ENCODE data around the gene ADARB1. TPM values are rescaled to one million over a fixed set of nuclear protein-coding genes. Genes with fewer than 3 reads are reported as not detected.
A peak's percentile ranks its signal among the peaks of the same experiment; 100 is the strongest.

ADARB1 gene
- total and polyA plus RNA-seq, 2 of the 4 experiments (the other 2 are of a cell fraction) = 39.8 to 47.3 TPM

DNA sequence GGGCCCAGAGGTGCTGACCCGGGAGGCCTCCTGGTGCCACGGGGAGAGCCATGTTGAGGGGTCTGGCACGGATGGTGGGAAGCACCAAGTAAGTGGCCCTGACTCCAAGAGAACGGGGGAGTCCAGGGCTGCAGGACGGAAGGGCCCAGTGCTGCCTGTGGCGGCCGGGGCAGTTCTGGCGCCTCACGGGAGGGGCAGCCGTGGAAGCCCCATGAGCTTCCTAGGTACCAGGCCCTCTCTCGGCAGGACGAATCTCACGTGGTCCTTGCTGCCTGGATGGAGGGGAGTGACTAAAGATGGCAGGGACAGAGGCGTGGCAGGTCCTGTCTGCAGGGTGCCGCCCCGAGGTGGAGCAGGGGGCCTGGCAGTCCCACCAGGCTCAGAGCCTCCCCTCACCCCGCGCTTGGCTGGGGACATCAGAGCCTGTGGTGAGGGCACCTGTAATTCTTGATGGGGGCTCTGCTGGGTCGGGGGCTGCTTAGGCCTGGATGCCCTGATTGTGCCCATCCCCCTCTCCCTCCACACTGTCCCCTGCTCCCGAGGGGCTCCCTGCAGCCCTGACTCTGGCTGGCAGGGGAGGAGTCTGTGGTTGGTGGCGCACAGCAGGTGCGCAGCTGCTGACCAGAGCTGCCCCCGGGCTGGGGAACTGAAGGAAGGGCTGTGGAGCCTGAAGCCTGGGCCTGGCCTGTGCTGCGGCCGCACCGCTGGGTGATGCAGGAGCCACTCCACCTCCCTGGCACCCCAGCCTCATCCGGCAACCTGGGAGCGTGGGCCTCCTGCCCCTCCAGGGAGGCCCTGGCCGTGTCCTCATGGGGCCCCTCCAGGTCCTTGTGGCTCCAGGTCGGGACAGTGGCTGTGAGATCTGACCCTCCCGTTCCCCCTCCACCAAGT, 181.9 kb downstream of the ADARB1 start:
- Histone ChIP-seq H3K23ac (ENCODE audit: low read depth, low read length) (no peak overlapping the region), H2AK9ac (replicated peaks; ENCODE audit: low read depth, low read length, poor library complexity) (peak overlapping the region; percentile 57), H4K20me1 (ENCODE audit: insufficient read depth, low read length) (no peaks in the 10 kb centered on the region; the same call in 1 of the 2 replicates), H3K9me3 (ENCODE audit: control insufficient read depth, insufficient read depth, low read length) (peaks cover 4% of the 10 kb centered on the region; the same call in 1 of the 2 replicates), H3K4me1 (ENCODE audit: control insufficient read depth, insufficient read depth, low read length) (peaks cover 4% of the 10 kb centered on the region), H3K4ac (ENCODE audit: low read depth, low read length) (no peak overlapping the region), H3K18ac (ENCODE audit: low read depth, low read length) (no peak overlapping the region), H3K4me3 (ENCODE audit: insufficient read depth, low read depth, low read length) (no peak overlapping the region), H3K9ac (ENCODE audit: low read depth, low read length) (no peak overlapping the region), H2BK5ac (ENCODE audit: low read depth, low read length, poor library complexity, severe bottlenecking) (no peak overlapping the region), H3K27ac (ENCODE audit: insufficient read depth, low read length) (no peak overlapping the region), H3K9me1 (ENCODE audit: insufficient read depth, low read length) (peaks cover 3% of the 10 kb centered on the region; the same call in 1 of the 2 replicates), H3K27me3 (ENCODE audit: control insufficient read depth, insufficient read depth, low read length) (peaks cover 24% of the 10 kb centered on the region), H4K91ac (ENCODE audit: insufficient read depth, low read depth, low read length) (no peak overlapping the region), H2BK15ac (ENCODE audit: low read depth, low read length) (no peak overlapping the region), H2AK5ac (ENCODE audit: low read depth, low read length) (no peak overlapping the region; the same call in 1 of the 2 replicates), H3K4me2 (ENCODE audit: low read depth, low read length) (no peak overlapping the region), H3K36me3 (ENCODE audit: control insufficient read depth, insufficient read depth, low read length) (no peaks in the 10 kb centered on the region), H2AFZ (replicated peaks; ENCODE audit: low read length, poor library complexity) (no peak overlapping the region), H4K8ac (ENCODE audit: low read depth in 2 of 2, low read length in 2 of 2) (no peak overlapping the region), H3K79me1 (ENCODE audit: low read depth in 1 of 2, low read length in 2 of 2) (no peaks in the 10 kb centered on the region), H2BK20ac (ENCODE audit: low read depth, low read length) (no peak overlapping the region), H3K14ac (replicated peaks; ENCODE audit: low read depth, low read length) (no peak overlapping the region), H2BK120ac (ENCODE audit: low read depth, low read length) (no peak overlapping the region), H3K56ac (ENCODE audit: extremely low read depth, insufficient read depth, low read length) (no peak overlapping the region), H4K5ac (ENCODE audit: low read depth, low read length) (no peak overlapping the region)
- no TSS peak for BruUV-seq (replicated peaks)
- ATAC-seq (ENCODE audit: low read depth) (no peak), DNase-seq (no peak)
- POLR2A ChIA-PET (ENCODE audit: unreplicated experiment) = no interaction called here
- in situ Hi-C loops (cut with MboI; ENCODE audit: low sequenced_read_pairs) (no loop called here), intact Hi-C loops (cut with micrococcal nuclease) (no loop called here), dilution Hi-C loops (cut with HindIII; ENCODE audit: low sequenced_read_pairs, unreplicated experiment) (no loop called here)
- WGBS, 2 experiments (ENCODE audit: extremely low coverage in 2 of 2, insufficient read length in 1 of 2) = 91% methylated on average over 8 of the region's 31 CpGs; no CpG with 5 or more reads in 1 of the 2 experiments
- CTCF ChIA-PET = interaction anchor here (0.7 kb wide), 1 partner anchor 116 kb away, joined by 4 read pairs; no protein-coding TSS in a partner anchor
- TF ChIP-seq RFX5 (IDR thresholded peaks at IDR 0.05; ENCODE audit: low read depth, low read length) (no peak), POLR2A (IDR thresholded peaks at IDR 0.05; ENCODE audit: low read depth, low read length) (no peak), CEBPB (IDR thresholded peaks at IDR 0.05; ENCODE audit: low read depth, low read length) (no peak), NFE2L2 (IDR thresholded peaks at IDR 0.05; ENCODE audit: low read depth, low read length) (no peak), BHLHE40 (IDR thresholded peaks at IDR 0.05; ENCODE audit: low read depth, low read length) (no peak), FOS (IDR thresholded peaks at IDR 0.05; ENCODE audit: low read depth, low read length) (no peak), ELK1 (IDR thresholded peaks at IDR 0.05; ENCODE audit: borderline replicate concordance, low read depth, low read length) (no peak), RCOR1 (IDR thresholded peaks at IDR 0.05; ENCODE audit: insufficient replicate concordance, low read length) (no peak), CHD1 (IDR thresholded peaks at IDR 0.05; ENCODE audit: low read depth, low read length) (no peak), MAFK (IDR thresholded peaks at IDR 0.05; ENCODE audit: low read depth, low read length) (no peak), RAD21 (IDR thresholded peaks at IDR 0.05; ENCODE audit: low read length) (no peak), MXI1 (IDR thresholded peaks at IDR 0.05; ENCODE audit: borderline replicate concordance, low read depth, low read length) (no peak), SMC3 (IDR thresholded peaks at IDR 0.05; ENCODE audit: low read depth, low read length) (no peak)
- TF ChIP-seq, protein P1, sequence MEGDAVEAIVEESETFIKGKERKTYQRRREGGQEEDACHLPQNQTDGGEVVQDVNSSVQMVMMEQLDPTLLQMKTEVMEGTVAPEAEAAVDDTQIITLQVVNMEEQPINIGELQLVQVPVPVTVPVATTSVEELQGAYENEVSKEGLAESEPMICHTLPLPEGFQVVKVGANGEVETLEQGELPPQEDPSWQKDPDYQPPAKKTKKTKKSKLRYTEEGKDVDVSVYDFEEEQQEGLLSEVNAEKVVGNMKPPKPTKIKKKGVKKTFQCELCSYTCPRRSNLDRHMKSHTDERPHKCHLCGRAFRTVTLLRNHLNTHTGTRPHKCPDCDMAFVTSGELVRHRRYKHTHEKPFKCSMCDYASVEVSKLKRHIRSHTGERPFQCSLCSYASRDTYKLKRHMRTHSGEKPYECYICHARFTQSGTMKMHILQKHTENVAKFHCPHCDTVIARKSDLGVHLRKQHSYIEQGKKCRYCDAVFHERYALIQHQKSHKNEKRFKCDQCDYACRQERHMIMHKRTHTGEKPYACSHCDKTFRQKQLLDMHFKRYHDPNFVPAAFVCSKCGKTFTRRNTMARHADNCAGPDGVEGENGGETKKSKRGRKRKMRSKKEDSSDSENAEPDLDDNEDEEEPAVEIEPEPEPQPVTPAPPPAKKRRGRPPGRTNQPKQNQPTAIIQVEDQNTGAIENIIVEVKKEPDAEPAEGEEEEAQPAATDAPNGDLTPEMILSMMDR (conservative IDR thresholded peaks at IDR 0.05; ENCODE audit: low read depth, low read length) = no peak
- TF ChIP-seq, protein P2, sequence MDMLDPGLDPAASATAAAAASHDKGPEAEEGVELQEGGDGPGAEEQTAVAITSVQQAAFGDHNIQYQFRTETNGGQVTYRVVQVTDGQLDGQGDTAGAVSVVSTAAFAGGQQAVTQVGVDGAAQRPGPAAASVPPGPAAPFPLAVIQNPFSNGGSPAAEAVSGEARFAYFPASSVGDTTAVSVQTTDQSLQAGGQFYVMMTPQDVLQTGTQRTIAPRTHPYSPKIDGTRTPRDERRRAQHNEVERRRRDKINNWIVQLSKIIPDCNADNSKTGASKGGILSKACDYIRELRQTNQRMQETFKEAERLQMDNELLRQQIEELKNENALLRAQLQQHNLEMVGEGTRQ (IDR thresholded peaks at IDR 0.05; ENCODE audit: low read depth, low read length) = no peak

Measured in IMR-90 (cell line).